Fibroblast of the conjunctiva (primary cell): ENCODE data around the gene ODF2.
"Not testable (repeated sequence)": the region's sequence is repeated elsewhere in the genome, so short reads cannot be mapped to it uniquely, and the experiment has no call there.

Experiments used
- DNase-seq: peaks from one replicate; pipeline ENCODE4 v3.0.0-alpha.2; 2010; ENCODE audit warnings: low read depth

ODF2 gene

DNA sequence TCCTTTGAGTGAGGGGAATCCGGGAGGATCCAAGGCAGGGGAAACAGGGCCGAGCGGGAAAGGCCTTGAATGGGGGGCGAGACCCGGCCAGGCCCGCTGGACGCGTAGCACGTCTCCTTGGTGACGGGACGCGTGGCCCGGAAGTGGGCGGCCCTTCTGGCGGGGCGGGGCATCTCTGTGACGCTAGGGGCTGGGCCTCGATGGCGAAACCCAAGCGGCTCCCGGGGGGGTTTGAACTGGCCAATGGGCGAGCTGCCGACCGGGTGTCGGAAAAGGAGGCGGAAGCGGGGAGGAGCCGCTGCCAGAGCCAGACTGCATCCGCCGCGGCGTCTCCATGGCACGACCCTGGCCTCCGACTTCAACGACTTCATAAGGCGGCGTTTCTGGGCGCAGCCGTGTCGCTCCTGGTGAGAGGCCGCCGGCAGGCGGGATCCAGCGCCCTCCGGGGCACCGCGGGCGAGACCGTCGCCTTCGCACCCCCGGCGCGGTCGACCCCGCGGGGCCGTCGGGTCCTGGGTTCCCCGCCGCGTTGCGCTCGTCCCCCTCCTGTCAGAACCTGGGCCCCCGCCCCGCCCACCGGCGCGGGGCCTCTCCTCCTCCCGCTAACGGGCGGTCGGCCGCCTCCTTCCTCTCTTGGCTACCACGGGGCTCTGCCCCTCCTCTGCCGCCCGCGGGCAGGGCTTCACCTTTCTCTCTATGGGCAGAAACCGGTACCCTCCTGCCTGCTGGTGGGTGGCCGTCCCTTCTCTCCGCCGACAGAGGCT, at the start of gene ODF2:
ODF2 (plus strand) TSS at position 158 of the 764 bp plus-strand sequence; CDS start at position 244, 86 bp downstream.
- DNase-seq, result peak; percentile 91

- no peak for DNase-seq
Observed at GRCh38 chr9:128406848-128407391, 48.9 kb upstream of the ODF2 start.

GRCh38 chr9:128408963-128409431, 46.8 kb upstream of the ODF2 start:
- no peak for DNase-seq

- no peak for DNase-seq
Observed at GRCh38 chr9:128409450-128409849, 46.4 kb upstream of the ODF2 start.

DNA sequence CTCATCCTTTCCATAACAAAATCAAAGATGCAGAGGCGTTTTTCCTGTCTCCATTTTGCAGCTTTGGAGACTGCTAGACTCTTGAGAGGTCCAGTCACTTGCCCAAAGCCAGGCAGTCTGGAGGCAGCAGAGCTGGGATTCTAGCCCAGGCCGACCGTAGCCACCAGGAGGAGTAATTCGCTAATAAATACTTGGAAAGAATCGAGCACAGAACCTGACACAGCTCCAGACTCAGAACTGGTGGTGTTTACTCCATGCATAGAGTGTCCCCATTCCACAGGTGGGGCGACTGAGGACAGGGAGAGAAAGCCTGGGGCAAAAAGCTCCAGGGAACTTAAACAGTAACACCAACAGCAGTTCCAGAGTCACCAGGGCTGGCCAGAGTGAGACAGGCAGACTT, 45.8 kb upstream of the ODF2 start:
- DNase-seq, result no peak

GRCh38 chr9:128411364-128412119, 44.3 kb upstream of the ODF2 start:
- no peak for DNase-seq

- DNase-seq, result no peak
Observed at GRCh38 chr9:128412120-128412790, 43.6 kb upstream of the ODF2 start.

GRCh38 chr9:128413728-128414127, 42.1 kb upstream of the ODF2 start:
- DNase-seq, result not testable (repeated sequence)

DNA sequence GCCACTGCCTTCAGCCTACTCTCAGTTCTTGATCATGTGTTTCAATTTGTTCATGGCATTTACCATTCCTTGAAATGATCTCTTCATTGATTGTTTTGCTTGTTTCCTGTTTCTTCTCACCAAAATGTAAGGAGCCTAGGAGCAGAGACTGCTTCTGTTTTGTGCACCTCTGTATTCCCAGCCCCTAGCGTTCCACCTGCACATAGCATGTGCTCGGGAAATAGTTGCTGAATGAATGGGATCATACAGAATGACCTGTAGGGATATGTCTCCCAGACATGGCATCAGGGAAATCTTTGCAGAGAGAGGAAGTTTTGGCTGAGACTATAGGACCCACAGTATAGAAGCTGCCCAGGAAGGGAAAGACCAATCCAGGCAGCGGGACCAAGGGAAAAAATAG, 41.3 kb upstream of the ODF2 start:
- no peak for DNase-seq

DNA sequence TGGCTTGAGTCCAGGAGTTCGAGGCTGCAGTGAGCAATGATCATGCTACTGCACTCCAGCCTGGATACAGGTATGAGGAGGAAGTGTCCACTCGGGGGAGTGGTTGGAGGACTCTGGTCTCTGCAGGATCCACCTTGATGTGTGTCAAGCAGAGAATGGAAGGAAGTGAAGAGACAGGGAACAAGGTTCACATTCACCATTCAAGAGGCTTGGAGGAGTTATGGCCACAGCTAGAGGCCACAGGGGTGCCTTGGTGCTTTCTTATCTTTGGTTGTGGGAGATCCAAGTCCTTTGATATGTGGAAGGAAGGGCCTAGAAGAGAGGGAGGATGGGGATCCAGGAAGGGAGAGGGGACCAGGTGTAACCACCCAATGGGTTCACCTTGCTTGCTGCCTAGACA, 40.5 kb upstream of the ODF2 start:
- no peak for DNase-seq

- no peak for DNase-seq
Observed at GRCh38 chr9:128416014-128416413, 39.8 kb upstream of the ODF2 start.

DNA sequence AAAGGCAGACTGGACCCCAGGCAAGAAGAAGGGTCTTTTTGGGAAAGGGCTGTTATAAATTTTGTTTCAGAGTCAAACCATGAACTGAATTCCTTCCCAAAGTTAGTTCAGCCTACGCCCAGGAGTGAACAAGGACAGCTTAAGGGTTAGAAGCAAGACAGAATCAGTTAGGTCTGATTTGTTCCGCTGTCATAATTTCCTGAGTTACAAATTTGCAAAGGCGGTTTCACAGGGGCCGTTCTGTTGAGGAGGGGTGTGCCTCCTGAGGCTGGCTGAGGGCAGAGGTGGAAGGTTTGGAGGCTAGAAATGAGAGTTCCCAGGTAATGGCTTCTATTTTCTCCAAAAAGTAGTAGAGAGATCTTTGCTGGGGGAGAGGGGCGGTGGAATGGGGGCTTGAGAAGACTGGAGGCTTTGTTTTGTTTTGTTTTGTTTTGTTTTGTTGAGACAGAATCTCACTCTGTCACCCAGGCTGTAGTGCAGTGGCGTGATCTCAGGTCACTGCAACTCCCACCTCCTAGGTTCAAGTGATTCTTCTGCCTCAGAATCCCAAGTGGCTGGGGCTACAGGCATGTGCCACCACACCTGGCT, 39.3 kb upstream of the ODF2 start:
- DNase-seq, result no peak

- no peak for DNase-seq
Observed at GRCh38 chr9:128419061-128419925, 36.5 kb upstream of the ODF2 start.

GRCh38 chr9:128420060-128420650, 35.7 kb upstream of the ODF2 start:
- DNase-seq, result no peak

DNA sequence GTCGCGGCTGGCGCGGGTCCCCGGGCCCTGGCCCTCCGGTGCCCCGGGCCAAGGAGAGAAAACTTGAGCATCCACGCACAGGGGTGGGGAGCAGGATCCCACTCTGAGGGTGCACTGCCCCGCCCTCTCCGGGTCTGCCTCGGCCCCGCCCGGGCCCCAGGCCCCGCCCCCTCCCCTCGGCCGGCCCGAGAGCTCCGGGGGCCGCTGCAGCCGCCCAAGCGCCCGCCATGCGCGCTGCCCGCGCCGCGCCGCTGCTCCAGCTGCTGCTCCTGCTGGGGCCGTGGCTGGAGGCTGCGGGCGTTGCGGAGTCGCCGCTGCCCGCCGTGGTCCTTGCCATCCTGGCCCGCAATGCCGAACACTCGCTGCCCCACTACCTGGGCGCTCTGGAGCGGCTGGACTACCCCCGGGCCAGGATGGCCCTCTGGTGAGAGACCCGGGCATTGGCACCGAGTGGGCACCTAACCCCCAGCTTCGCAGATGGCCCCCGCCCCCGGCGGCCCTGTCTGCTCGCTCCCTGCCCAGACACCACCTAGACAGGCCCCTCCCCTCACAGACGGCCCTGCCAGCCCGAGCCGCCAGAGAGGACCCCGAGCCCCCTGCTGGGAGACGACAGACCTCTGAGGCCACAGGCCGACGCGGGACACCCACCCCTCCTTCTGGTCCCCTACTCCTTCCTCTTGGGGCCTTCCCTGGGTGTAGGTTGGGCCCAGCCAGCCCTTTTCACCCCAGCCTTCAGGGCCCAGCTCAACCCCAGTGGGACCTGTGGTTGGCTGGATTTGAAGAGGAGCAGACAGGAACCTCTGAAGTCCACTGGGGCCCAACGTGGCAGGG, 34.9 kb upstream of the ODF2 start, which contains the start of gene CERCAM:
CERCAM (plus strand) TSS at position 207 of the 831 bp plus-strand sequence; CDS start at position 228, 21 bp downstream.
- DNase-seq, result no peak

- no peak for DNase-seq
Observed at GRCh38 chr9:128421482-128421996, 34.3 kb upstream of the ODF2 start.

DNA sequence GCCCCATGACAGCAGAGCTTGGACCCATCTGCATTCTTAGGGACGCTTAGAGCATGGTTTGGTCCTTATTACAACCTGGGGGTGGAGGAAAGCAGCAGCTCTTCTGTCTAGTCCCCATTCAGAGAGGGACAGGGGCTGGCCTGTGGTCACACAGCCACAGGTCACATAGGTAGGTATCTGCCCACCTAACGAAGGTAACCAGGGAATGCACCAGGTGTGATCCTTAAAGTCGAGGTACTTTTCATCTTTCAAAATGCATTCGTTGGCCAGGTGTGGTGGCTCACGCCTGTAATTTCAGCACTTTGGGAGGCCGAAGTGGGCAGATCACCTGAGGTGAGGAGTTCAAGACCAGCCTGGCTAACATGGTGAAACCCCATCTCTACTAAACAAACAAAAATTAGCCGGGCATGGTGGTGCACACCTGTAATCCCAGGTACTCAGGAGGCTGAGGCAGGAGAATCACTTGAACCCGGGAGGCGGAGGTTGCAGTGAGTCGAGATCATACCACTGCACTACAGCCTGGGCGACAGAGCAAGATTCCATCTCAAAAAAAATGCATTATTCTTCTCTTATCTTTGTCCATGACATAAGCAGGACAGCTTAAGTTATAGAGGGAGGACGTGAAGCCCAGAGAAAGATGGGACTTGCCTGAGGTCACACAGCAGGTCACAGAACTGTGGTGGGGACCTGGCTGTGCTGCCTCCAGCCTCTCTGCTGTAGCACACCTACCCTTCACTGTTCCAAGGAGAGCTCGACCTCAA, 33.6 kb upstream of the ODF2 start:
- not testable (repeated sequence) for DNase-seq

DNA sequence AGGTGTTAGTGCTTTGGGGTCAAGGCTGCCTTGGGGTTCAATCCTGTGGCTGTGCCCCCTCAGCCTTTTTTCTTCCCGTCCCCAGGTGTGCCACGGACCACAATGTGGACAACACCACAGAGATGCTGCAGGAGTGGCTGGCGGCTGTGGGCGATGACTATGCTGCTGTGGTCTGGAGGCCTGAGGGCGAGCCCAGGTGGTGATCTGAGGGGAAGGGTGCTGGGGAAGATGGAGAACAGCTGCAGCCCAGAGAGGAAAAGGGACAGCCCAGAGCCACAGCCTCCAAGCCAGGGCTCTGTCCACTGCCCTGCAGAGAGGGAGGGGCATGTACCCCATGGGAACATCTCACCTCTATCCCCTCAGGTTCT, 33.0 kb upstream of the ODF2 start:
- no peak for DNase-seq

DNA sequence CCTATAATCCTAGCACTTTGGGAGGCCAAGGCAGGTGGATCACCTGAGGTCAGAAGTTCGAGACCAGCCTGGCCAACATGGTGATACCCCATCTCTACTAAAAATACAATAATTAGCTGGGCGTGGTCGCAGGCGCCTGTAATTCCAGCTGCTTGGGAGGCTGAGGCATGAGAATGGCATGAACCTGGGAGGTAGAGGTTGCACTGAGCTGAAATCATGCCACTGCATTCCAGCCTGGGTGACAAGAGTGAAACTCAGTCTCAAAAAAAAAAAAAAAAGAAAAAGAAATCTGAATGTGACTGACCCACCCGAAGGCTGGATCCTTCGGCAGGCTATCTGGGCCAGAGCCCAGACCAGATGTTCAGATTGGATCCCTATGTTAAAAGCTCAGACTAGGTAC, 32.5 kb upstream of the ODF2 start:
- not testable (repeated sequence) for DNase-seq
